Spleen (tissue), 7 donors: ENCODE measurements around the gene CRKL.

Experiments
- POLR2A ChIP-seq, 3 donors: fragments of 450-650 bp; IDR thresholded peaks; one replicate each; pipeline ENCODE4 v1.5.1; 2017; ENCODE audit warnings: antibody characterized with exemption in 3 of 3, mild to moderate bottlenecking in 1 of 3
- POLR2AphosphoS5 ChIP-seq, 3 donors: sonication (generic); formaldehyde crosslinking; IDR thresholded peaks; one replicate each; pipeline ENCODE4 v1.5.1; 2017; ENCODE audit warnings: antibody characterized with exemption in 3 of 3
- TF ChIP-seq, protein P1 (sequence below), 11 experiments: fragments of 200-600 bp in 7 of 11; fragments of 450-650 bp in 4 of 11; sonication (generic) in 4 of 11; IDR thresholded peaks in 8 of 11; conservative IDR thresholded peaks in 3 of 11; 1 replicate in 7 of 11; 2 replicates in 4 of 11; pipeline versions ENCODE4 v1.4.0 to v1.8.0; 2016 to 2021; ENCODE audit warnings: antibody characterized with exemption in 11 of 11, inconsistent platforms in 4 of 11, mild to moderate bottlenecking in 1 of 11
- donor health status: DM: no; HTN: no; CAD: no; lungs with moderate emphysema.
- donor health status: DM: no; HTN: no; CAD: no.
- donor health status: DM: no; HTN: no; CAD: no.

DNA sequence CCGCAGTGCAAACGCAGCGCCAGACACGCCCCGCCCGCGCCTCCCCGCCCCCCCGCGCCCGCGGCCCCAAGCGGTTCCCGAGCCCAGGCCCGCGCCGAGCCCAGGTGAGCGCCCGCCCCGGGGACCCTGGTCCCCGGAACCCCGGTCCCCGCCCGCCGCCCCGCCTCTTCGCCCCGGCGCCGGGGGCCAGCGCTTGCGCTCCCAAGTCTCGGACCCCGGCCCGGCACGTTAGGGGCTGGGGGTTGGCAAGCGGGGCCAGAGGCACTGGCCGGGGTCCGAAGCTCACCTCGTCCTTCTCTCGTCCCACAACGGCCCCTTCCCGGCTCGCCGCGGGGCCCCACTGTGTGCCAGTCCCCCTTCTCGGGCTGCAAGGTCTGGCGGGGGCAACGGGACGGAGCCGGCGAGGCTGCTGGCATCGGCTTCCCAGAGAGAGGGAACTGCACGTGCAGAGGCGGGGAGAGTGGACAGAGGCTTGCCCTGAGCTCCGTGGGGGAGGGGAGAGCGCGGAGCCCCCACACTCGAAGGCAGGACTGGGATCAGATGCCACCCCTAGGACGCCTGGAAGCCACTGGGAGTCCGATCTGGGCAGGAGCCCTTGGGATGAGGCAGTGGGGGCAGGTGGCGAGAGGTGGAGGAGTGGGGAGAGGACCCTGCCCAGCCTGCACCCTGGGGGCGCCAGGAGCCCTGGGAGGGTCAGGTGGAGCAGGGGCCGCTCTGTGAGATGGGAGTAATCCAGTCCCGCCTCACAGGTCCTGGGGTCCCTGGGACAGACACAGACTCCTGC is 48.1 kb downstream of the CRKL start:
- TF ChIP-seq, protein P1, sequence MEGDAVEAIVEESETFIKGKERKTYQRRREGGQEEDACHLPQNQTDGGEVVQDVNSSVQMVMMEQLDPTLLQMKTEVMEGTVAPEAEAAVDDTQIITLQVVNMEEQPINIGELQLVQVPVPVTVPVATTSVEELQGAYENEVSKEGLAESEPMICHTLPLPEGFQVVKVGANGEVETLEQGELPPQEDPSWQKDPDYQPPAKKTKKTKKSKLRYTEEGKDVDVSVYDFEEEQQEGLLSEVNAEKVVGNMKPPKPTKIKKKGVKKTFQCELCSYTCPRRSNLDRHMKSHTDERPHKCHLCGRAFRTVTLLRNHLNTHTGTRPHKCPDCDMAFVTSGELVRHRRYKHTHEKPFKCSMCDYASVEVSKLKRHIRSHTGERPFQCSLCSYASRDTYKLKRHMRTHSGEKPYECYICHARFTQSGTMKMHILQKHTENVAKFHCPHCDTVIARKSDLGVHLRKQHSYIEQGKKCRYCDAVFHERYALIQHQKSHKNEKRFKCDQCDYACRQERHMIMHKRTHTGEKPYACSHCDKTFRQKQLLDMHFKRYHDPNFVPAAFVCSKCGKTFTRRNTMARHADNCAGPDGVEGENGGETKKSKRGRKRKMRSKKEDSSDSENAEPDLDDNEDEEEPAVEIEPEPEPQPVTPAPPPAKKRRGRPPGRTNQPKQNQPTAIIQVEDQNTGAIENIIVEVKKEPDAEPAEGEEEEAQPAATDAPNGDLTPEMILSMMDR (IDR thresholded peaks at IDR 0.05 in 8 of 11, conservative IDR thresholded peaks at IDR 0.05 in 3 of 11), result no peak
- TF ChIP-seq POLR2AphosphoS5 (IDR thresholded peaks at IDR 0.05), result no peak
- TF ChIP-seq POLR2A (IDR thresholded peaks at IDR 0.05), result no peak
